Measurements from ENCODE around the gene RER1.

The RER1 gene

DNA sequence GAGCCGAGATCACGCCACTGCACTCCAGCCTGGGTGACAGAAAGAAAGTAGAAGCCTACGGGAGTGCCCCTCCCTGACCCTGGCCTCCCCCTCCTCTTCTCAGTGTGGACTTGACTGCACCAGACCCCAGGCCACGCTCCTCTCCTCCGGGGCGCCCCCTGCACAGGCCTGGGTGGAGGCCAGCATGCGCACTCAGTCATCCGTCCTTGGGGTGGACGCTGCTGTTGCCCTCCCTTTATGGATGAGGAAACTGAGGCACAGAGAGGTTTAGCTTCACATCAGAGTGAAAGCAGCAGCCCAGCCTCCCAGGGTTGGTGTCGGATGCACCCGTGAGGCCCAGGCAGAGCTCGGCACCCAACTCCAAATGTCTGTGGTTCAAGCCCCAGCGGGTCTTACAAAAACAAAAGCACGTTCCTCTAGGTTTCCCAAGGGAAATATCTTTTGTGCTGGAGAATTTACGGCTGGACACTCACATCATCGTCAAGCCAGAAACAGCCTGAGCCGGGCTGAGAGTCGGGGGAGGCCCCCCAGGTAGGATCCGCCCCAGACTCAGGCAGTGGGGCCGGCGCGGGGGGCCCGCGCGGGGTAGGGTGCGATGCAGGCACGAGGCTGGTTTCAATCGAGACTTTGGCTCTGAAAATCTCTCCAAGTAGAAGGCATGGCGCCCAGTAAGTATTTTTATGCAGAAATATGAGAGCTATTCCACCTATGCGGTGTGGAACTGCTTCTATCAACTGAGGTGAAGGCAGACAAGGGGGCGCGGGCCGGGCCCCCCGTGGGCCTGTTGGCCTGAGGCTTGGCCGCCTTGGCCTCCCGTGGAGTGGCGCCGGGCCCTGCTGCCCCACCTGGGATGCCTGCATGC lies 36.9 kb upstream of the RER1 start:
- DNase-seq: no peak

- DNase-seq: no peak
Observed at GRCh38 chr1:2355373-2356261, 36.0 kb upstream of the RER1 start.

DNA sequence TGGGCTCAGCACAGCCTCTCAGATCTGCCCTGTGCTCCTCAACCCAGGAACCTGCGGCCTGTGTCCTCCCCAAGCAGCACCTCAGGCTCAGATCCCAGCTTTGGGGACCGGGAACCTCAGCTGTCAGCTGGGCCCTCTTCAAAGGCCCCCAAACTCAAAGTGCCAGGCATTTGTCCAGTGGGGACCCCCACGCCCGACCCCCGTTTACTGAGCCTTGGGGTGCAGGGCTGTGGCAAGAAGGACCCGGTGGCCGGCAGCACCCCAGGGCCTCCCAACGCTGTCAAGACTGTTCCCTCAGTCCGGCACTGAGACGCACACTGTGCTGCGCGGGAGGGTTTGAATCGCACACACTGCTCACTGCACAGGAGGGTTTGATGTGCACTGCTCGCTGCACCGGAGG lies 35.2 kb upstream of the RER1 start:
- DNase-seq: no peak

DNA sequence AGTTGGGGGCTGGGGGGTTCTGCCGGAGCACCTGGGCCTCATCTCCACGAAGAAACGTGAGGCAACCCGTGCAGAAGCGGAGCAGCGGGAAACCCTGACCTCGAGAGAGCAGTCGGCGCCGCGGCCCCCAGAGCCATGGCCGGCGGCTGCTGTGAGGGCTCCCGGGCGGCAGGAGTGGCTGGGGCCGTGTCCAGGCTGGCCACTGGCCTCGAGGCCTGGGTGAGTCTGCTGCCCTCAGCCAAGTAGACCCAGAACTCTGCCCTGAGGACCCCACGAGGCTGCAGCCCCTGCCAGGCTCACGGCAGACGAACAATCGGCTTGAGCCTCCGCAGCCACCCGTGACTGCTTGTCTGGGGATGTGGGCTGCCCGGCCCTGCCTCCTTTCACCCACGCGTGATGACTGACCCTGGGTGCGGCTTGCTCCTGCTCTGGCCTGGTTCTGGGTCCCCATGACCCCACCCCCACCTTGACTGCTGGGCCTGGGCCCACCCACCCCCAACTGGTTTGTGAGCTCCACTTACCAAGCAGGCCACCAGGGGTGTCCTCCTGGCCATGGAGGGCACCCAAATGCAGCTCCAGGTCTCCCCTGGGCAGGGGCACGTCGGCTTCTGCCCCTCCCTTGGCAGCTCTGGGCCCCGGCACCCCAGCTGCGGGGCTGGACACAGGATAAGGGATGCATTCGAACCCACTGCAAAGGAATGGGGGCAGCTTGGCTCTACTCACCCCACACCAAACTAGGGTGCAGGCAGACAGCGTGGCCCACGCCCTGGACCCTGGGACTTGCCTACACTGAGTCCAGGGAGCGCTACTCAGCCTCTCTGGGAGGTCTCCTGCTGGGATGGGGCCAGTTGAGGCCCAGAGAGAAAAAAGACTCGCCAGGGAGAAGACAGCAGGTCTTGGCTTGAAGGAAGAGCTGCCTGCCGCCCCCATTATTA lies 34.5 kb upstream of the RER1 start:
- no peak for DNase-seq

GRCh38 chr1:2358072-2358471 lies 33.6 kb upstream of the RER1 start:
- DNase-seq: no peak

DNA sequence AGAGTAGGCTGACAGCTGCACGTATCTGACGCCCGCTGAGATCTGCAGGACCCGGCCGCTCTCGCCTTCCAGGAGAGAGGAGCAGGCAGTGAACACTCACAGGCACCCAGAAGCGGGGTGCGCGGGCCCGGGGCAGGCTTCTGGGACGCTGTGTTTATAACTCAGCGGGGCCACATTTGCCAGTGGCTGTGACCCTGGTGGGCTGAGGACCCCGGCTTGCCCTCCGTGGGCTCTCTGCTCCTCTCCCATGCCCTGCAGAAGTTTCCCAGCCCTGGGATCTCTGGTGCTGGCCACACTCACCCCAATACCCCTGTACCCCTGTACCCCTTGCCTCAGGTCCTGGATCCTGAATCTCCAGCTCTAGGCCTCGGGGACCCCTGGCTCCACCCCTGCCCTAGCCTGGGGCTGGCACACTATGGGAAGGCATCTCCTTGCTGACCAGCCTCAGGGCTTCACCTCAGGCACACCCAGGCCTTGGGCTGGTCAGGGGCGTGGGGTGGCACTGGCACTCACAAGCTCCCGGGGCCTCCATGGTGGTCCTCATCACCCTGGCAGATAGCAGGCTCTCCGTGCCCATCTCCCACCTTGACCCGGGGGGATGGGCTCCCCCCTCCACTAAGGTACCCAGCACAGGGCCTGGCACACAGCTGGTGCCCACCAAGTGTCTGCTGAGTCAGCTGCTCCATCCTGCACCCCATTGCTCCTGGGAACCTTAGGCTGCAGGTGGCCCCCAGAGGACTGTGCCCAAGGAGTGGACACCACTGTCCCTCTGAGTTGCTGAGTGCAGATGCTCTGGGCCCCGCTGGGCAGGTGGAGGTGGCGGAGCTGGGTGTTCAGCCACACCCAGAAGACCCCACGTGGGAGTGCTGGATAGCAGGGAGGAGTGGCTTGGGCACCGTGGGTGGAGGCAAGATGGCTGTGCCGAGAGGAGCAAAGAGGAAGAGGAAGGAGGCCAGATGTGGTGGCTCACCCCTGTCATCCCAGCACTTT lies 32.7 kb upstream of the RER1 start:
- no peak for DNase-seq

GRCh38 chr1:2360588-2361364 lies 30.9 kb upstream of the RER1 start:
- DNase-seq: no peak

DNA sequence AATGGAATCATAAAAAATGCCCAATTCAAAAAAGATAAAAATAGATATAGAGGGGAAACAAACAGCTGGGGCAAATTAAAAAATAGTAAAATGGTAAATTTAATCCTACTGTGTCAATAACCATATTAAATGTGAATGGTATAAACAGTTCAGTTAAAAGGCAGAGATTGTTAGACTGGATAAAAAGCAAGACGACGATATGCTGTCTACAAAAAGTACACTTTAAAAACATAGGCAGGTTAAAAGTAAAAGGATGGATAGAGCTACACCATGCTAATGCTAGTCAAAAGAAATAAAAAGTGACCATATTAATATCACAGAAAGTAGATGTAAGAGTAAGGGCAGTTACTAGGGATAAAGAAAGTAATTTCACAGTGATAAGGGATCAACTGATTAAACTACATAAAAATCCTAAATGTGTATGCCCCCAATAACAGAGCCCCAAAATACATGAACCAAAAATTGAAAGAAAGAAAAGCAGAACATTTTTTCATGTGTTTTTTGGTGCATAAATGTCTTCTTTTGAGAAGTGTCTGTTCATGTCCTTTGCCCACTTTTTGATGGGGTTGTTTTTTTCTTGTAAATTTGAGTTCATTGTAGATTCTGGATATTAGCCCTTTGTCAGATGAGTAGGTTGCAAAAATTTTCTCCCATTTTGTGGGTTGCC lies 27.7 kb upstream of the RER1 start:
- no peak for DNase-seq

DNA sequence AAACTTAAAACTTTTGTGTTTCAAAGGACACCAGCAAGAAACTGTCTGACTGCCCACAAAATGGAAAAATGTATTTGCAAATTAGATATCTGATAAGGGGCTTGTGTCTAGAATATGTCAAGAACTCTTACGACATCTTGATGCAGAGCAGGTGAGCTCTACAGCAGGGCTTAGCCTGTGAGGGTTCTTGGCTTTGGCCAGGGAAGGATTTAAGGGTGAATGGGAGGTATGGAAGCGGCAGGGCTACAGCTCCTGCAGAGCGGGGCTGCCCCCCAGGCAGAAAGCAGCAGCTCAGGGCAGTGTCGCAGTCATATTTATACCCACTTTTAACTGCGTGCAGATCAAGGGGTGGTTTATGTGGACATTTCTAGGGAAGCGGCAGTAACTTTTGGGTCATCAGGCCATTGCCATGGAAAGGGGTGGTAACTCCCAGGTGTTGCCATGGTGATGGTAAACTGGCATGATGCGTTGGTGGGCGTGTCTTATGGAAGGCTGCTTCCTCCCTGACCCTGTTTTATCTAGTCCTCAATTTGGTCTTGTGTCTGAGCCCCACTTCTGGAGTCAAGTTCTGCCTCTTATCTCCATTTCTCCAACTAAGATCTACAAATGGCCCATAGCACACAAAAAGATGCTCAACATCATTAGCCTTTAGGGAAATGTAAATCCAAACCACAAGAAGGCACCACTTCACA lies 23.4 kb upstream of the RER1 start:
- no peak for DNase-seq

DNA sequence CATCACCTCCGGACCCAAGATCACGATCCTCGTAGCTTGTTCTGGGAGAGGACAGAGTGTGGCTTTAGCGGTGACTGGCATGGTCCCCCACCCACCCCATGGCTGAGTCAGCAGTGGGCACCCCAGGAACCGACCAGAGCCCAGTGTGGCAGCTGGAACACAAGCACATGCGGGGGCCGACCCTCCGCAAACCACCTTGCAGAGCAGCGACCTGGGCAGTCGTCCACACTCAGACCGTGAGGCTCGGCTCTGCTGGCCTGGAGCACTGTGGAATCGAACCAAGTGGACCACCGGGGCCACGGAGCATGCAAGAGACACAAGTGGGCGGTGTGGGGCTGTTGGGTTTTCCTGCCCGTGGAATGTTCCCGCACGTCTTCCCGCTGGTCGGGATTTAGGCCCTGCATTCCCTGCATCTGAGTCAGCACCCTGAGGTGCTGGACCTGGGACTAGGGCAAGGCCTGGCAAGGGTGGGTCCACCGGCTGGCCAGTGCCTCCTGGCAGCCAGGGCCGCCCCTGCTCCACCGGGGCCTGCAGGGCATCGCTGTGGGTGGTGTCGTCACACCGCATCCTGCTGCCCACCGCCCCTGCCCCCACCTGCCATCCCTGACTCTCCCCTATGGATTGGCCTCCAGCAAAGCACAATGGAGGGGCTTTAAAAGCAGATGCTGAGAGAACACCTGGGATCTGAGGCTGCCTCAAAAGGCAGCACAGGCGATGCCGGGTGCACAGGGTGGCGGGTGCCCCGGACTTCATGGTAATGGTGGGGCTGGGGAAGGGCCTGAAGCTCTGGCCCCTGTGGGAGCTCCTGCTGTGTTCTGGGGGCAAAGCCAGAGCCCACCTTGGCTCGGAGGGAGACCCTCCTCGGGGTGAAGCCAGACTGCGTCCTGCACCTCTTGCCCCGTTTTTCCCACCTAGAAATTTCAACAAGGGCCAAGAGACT lies 18.8 kb upstream of the RER1 start:
- DNase-seq: no peak

DNA sequence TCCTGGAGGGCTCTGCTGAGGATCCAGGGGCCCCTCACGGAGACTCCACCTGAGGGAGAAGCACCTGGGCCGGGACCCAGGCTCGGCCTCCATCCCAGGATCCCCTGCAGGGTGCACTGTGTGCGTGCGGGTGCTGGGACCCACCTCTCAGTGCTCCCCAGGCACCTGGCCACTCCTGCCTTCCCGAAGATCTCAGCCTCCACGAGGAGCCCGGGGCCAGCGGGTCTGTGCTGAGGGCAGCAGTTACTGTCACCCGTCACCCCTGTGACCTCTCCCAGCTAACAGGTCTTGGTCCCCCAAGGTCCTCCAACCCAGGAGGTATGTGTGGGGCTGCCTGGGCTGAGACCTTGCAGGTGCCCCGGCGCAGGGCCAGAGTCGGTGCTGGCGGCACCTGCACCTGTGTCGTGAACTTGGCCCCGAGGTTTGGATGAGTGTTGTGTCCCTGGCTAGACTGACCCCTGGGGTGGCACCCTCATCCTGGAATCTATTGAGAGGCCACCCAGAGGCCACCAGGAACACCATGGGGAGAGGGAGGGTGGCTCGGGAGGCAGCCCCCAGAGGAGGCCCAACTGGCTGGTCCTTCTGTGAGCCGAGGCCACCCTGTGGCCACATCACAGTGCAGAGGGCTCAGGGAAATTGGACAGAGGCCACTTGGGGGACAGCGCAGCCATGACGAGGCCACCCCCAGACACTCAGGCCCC lies 17.9 kb upstream of the RER1 start:
- no peak for DNase-seq

DNA sequence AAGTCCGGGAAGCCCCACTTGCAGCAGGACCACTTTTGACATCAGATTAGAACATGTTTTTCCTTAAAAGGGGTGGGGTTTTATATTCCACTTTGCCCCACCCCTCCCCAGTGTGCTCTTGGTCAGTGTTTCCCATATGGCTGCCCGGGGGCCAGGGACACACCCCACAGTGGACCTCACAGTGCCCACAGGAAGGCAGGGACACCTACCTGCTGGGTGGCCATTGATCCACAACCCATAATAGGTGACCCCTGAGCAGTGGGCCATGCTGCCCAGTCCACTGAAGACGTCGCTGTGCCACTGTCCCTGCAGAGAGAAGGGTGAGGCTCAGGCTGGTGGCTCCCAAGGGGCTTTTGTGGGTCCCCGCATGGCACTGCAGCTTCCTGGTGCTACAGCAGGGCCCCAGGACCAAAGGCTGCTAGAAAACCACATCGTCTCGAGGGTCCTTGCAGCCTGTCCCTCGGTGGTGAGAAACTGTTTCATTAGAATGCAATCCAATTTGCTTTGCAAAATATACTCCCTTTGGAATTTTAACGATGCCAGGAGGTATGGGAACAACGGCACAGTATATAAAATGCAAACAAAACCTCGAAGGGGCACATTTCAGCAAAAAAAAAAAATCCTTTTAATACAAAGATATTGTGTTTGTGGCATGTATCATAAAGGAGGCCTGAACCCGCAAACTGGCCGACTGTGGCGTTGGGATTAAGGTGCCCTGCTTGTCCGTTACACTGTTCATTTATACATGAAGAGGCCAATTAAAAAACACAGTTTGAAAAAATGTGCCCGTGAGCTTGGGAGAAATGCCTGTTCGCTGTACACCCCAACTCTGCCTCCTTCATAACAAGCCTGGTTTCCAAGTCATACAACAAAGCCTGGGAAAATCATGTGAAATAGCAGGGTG lies 17.1 kb upstream of the RER1 start:
- DNase-seq: no peak

GRCh38 chr1:2375246-2375922 lies 16.3 kb upstream of the RER1 start:
- DNase-seq: no peak

DNA sequence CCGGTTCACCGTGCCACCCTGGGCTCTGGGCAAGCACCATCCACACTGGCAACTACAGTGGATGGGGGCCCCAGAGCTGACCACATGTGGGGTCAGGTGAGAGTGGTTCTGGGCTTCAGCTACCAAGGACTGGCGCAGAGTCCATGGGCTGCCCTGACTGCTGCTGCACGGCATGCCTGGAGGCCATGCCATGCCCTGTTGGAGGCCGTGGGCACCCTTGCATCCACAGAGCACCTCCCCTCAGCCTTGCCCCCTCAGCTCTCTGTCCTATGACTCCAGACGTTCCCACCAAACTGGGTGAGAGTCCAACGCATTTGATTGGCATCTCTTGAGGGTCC lies 15.7 kb upstream of the RER1 start:
- DNase-seq: no peak

DNA sequence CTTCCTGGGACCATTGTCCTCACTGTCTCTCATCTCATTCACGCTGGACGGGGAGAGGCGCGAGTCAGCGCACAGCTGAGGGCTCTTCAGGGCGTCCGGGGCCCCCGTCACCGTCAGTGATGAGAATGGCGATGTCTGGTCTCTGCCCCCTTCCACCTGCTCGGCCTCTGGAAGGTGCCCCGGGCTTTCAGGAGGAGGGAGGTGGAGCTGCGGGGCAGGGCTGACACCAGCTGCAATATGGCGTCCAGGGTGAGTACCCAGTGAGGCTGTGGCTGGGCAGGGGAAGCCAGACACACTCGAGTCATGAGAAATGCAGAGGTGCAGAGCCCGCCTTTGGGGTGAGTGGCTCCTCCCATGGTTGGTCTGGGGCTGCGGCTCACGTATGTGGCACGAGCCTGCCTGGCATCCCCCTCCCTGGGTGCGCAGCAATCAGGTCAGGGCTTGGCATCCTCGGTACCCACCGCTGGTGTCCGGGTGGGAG lies 15.3 kb upstream of the RER1 start:
- DNase-seq: no peak
